Measurements from ENCODE around the gene ITGA4.

ITGA4 gene

DNA sequence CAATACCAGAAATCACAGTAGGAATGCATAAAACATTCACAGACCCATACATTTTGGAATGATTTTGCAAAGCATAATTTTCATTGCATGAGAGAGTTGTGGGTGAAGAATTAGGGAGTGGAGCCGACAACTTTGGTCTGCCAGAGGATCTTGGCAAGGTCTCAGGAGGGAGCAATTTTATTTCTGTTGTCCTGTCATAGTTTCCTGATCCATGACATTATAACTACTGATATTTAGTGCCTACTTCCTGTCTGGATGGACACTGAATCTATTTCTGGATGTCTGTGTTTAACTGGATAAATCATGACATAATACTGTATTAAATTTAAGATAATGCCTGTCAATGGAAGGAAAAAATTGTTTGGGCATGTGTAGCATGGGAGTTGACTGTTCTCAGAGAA lies 2.4 kb downstream of the ITGA4 start:
- DNase-seq, result no peak

DNA sequence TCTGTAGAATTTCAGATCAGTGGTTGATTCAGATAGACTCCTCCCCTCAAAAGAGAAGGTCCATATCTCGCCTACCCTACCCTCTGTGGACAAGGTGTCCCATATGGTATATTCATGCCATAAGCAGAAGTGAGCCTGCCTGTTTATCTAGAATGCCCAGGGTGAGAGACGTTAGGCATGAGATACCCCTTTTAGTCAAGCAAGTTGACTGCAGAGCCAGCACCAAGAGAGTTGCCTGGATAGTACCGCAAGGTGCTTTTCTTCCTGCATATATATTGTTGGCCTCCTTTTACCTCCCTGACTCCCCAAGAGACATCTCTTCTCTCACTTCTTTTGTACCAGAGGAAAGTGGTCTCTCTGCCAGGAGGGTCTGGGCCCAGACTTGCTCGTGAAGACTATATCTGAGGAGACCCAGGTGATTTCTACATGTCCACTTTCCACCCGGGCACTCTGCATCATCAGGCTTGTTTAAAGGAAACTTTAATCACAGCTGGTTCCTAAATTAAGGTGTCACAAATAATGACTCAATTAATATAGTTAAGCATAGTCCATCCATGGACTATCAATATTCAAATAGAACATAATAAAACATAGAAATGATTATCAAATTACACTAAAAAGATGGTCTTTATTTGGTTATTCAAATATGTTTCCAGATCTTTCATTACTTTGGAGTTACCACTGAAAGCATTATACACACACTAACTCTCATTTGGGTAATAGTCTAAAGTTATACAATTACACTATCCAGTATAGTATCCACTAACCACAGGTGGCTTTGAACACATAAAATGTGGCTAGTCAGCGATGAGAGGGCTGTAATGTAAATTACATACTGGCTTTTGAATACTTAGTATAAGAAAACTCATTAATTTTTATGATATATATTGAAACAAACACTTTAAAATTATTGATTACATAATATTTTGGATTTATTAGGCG lies 4.1 kb downstream of the ITGA4 start:
- DNase-seq, result peak; percentile 32

DNA sequence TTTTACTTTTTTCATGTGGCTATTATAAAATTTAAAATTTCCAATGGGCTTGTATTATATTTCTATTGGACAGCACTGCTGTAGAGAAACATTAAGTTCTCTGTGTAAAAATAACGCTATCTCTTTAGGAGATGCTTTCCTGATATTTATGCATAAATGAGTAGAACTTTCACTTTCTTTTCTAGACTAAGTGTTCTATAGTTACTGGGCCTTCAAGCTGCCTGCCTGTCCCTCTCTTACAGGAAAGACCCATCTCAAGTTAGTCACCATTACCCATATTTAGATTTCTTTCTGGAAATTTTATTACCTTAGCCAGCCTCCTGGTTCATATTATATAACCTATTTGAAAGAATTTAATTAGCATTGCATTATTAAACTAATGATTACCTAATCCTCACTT lies 4.8 kb downstream of the ITGA4 start:
- DNase-seq, result no peak

DNA sequence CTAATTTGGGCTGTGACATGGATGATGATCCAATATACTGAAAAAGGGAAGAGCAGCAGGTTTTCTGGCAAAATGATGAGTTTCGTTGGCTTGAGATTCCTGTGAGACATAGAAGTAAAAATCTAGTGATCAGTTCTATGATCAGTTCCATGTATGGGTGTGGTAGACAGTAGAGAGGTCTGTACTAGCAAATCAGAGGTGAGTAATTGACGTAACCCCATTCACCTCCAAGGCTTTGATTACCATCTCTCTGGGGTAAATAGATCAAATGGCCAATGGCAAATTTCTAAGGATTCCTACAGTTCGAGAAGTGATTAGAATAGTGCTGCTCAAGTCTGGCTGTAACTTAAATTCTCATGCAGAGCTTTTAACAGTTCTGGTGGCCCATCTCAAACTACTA lies 6.4 kb downstream of the ITGA4 start:
- DNase-seq, result no peak

DNA sequence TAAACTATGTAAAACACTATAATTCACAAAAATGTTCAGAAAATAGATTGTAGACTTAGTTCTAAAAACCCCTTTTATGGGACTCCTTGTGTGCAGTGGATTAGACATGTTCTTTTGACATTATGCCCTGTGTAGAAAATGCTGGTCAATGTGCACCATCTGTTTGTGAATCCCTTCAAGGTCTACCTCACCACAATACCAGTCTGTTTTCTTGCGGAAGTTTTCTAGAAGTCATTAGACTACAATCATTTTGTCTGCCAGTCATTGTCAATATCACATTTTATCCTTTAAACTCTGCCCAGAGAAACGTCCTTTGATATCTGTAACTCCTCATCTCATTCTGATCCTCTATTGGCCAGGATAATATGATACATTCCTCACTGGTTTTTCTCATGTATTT lies 7.8 kb downstream of the ITGA4 start:
- no peak for DNase-seq

DNA sequence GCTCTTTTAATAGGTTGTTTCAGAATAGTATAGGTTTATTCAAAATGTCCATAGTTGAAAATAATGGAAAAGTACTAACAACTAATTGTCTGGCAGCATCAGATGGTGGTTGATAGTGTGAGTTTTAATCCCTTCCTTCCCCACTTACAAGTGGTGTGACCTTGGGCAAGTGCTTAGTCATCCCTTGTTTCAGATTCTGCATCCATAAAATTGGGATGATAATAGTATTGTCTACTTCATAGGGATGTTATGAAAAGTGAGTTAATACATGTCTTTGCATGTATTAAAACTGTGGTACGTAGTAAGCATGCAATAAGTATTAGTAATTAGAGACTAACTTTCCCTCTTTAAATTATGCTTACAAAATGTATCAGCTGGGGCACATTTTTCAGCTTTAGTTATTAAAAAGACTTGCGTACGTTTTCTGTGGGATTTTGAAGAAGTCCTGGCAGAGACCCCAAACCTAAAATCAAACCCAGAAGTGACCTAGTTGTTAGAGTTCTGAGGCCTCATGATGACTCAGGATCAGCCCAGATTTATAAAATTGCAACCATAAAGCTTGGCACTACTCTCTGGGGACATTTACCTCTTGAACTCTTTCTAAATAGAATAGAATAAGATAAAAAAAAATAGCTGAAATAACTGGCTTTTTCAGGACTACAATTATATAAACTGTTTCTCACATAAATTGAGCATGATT lies 8.6 kb downstream of the ITGA4 start:
- no peak for DNase-seq

DNA sequence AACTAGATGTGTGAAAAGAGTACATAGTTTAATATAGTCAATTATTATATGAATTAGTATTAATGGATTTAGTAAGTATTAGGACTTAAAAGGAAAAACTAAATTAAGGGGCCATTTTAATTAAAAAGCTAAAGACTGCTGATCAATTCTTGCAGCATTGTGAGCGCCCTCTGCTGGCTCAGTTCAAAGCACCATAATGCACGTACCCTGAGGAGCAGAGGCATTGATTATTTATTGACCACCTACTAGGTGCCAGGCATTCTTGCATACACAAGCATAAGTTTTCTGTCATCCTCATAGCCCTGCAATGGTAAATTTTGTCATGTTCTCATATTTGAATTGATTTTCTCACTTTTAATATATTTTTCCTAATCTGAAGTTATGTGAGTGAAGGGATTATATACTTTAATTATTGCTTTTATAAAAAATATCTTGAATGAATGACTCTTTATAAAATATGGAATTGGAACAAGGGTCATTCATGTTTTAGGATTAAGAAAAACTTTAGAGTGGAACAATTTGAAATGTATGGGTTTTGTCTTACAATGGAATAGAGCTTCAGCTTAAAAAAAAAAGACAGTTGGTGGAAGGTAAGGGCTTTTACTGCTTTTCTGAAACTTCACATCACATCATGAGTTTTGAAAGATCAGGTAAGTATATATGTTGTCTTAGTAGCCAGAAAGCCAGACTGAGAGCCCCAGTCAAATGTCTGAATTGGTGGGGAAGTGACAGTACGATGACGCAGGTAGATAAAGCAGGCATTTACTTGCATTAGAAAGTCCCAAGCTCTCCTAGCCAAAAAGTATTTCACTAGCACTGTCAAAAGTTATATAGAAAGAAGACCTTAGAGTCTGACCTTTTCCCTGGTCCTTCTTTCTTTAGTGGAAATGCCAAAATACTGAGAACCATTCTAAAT lies 9.7 kb downstream of the ITGA4 start:
- DNase-seq, result peak; percentile 77

DNA sequence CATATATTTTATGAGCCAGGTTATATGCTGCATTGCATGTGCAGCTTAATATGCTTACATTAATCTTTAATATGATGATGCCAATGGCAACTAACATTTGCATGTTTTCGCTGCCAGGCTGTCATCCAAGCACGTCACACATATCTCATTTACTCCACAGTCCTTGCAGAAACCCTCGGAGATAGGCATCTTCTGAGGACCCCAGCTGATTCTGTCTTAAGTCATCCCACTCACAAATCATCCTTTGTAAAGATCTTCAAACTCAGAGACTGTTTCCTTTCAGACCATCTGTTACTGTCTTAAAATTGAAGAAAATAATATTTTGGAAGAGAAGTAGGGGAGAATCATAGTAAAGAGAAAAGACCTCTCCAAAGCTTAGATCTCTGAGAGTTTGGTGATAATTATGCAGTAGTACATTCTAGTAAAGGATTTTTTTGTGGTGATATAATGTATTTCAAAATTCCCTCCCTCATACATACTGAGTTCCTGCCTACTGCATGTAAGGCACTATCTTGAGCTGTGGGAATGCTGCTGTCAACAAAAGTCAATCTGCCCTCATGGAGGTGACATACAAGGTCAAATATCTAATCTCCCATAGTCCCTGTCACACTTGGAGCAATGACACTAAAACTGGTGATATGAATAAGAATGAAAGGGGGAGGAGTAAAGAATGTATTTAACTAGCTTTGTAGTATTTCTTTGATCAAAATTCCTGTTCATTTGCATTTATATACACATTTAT lies 11.0 kb downstream of the ITGA4 start:
- DNase-seq, result no peak

DNA sequence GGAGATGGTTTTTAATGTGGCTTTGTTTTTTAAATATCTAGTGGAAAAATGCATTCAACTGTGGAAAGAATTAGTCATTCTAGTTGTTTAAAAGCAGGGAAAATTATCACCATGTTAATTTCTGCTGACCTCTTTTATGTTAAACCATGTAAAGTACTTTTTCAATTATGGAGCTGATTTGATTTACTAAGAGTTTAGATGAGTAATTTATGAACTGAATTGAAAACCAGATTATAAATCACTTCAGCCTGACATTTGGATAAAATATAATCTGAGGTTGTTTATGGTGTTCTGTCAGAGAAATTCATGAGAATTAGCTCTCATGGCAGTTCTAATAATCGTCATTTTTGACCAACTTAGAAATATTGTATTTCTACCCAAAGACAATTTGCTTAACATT lies 11.6 kb downstream of the ITGA4 start:
- no peak for DNase-seq

DNA sequence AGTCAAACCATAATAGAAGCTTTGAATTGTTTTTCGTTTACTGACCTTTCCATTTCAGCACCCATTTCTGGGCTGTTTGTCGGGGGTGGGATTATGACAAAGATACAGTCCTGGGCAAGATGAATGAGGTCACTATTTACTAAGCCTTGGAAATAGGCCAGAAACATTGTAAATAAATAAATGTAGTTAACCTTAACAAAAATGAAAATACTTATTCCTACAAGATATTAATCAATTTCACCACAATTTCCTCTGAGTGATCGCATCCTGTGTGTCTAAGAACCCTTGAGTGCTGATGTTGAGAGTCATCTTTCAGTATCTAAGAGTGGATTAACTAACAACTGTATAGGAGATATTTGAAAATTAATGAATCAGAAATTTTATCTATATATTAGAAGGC lies 14.0 kb downstream of the ITGA4 start:
- no peak for DNase-seq

DNA sequence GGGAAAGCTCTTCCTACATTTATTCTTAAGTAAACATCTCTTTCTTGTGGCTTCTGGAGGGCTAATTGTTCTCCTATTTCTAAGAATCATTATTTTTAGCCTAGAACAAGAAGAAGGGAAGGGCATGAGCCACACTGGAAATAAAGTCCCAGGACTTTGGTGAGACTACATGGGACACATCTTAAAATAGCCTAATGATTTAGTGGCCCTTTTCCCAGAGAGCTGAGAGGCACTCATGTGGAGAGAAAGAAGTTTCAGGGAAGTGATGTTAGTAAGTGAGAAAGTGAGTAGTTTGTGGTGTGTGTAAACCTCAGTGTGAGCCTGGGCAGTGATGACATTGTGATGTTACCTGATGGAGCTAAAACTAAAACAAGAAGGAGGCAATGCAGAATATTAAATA lies 14.6 kb downstream of the ITGA4 start:
- no peak for DNase-seq

DNA sequence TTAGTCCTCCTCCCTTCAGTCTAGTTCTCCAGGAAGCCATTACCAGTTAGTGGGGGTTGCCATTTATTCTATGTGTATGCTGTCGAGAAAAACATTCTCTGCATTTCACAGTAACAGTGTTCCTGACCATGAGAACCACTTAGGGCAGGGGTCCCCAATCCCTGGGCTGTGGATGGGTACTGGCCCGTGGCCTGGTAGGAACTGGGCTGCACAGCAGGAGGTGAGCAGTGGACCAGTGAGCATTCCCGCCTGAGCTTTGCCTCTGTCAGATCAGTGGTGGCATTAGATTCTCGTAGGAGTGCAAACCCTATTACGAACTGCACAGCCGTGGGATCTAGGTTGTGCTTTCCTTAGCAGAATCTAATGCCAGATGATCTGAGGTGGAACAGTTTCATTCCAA lies 15.8 kb downstream of the ITGA4 start:
- DNase-seq, result no peak

DNA sequence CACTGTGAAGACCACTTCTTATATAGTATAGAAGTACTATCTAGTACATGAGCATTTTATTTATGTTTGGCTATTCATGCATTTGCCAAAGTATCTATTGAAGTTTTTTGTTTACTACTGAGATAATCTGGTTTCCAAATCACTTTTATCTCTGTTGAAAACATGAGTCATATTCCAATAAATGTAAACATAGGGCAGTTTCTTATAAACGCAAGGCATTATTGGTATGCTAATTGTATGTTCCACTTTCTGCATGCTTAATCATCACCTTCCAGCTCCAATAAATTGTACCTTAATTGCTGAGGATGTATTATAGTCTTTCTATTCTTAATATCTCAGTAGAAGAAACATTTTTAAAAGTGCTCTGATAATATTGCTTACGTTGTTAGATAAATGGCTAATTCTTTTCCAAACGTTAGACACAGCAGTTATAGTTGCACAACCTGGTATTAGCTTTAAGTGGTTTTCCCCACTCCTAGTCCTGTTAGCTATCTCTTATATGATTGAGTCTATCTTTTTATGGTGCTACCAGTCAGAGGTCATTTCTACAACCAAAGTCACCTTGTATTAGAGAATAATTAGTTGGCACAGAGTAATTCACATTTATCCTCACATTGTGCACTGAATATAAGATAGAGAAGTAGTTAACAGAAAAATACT lies 17.2 kb downstream of the ITGA4 start:
- DNase-seq, result no peak

DNA sequence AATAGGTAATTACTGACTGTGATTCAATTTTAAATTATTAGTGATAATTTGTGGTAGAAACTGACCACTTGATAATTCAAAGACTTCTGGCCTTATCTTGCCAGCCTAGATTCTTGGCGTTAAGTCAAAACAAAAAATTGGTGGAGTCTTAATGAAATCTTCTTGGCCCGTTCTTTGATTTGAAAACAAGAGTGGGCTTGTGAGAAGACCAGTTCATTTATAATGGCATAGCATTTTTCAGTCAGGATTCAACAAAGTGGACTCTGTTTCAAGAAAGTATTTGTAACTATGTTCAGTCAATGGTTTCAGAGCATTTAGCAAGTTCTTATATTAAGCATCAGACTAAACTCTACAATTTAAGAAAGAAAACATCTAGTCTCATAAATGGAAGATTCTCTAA lies 26.0 kb downstream of the ITGA4 start:
- no peak for DNase-seq

DNA sequence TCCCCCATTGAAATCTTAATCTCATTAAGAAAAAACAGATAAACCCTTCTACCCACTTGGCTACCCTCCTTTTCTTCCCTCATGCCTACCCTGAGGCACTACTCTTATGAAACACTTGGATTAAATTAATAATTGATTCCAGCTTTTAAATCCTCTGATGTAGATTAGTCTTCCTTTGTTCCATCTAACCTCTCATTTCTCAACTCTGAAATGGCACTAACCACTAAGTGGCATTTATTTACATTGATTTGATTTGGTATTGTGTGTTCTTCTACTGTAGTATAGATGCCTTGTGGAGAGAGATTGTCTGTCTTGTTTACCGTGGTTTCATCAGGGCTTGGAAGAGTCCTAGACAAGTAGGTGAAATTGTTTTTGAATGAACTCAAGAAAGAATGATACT lies 26.7 kb downstream of the ITGA4 start:
- no peak for DNase-seq

DNA sequence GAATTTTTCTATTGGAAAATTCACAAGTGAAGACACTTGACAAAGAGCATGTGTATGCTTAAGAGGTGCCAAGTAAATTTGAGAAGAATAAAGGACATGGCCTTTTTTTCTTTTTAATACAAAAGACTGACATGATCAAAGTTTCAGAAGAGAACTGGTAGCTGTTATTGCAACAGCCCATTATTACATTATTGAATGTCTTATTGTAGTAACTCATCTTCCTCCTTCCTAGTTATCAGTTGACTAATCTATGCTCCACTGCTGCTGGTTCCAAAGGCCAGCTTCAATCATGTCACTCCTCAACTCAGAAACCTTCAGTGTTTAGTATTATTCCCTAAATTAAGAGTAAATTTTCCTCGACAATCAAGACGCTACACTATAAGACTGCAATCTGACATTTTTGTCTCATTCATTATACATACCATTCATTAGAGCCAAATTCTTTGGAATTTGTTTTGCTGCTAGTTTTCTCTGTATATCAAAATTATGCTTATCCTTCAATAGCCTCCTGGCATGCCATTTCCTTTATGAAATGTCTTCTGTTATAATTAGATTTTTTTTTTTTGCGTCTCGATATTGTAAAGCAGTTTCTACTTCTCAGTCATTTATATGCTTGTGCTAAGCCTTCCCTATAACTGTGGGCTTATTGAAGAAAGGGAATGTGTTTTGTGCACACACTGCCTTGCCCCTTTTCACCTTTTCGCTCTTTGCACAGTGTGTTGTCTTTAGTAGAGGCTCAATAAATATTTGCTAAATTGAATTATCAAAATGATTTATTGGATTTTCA lies 27.9 kb downstream of the ITGA4 start:
- DNase-seq, result no peak

DNA sequence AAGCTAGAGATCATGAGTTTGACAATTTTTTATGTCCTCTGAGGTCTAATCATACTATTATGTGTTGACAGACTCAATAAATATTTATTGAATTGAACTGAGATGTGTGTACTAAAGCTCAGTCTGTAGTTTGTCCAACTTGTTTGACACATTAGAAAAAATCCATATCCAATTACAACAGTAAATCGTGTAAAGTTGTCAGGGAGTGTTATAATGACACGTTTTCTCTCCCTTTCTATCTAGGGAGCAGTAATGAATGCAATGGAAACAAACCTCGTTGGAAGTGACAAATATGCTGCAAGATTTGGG lies 28.4 kb downstream of the ITGA4 start:
- no peak for DNase-seq

DNA sequence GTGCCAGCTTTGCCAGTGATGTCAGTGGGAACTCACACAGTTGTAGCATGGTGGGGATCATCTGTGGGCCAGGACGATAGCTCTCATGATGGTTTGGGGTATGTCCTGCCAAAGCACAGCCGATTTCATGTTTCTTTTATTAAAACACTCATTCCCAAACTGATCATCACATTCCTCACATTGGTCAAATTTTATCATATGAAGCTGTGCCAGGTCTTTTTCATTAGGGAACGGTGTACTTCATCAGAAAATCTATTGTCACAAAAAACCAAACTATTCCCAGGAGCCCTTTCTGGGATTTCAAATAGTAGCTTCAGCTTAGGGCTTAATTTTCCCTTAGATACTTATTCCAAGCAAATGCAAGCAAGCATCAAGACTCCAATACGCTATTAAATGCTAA lies 42.0 kb downstream of the ITGA4 start:
- no peak for DNase-seq

DNA sequence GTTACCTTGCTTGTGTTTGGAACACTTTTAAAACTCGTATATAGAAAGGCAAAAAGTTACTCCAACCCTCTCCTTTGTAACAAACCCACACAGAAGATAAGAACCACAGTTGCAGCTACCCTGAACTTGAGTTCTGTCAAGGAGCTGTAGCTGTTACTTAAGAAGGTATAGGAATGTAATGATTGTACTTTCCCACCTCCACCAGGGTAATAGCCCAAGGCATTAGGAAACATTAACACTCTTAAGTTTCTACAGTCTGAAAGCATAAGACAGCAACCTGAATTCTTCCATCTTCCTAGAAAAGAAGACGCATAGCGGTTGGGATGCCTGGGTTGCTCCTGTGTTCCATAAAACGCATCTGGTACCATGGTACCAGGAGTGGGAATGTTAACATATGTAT lies 43.0 kb downstream of the ITGA4 start:
- DNase-seq, result no peak

DNA sequence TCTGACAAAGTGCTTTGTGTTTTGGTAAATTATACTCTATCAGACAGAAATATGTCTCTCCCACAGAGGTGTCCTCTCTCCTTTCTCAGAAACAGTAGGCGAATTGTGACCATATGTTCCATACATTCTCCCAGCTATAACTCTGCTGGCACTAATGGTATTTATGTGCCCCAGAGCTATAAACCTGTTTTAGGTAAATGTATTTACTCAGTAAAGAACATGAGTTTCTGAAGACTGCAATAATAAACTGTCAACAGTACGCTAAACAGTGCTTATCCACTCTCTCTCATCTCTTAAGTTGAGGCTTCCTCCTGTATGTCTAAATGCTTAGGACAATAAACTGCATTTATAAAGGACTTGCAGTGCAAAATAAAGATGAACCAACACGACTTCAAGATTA lies 58.5 kb downstream of the ITGA4 start:
- DNase-seq, result no peak

DNA sequence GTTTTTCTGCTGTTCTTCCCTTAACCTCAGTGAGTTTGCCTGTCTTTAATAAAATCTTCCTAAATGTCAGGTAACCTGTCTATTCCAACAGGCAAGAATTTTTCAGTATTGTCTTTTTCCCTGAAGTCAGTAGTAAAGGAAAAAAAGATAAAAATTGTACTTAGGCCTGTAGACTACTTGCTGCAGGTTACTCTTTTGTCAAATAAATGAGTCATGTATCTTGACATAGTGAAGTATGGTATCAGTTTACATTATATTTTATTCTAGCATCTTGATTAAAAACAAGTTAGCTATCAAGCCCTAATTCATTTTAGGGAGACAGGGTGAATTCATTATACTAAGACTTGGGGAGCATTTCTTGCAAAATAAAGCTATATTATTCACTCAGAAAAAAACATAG lies 59.8 kb downstream of the ITGA4 start:
- no peak for DNase-seq
